ENCODE data around the gene FAM156A. TPM values are rescaled to one million over a fixed set of nuclear protein-coding genes. Genes with fewer than 3 reads are reported as not detected.
"Not testable (repeated sequence)": the region's sequence is repeated elsewhere in the genome, so short reads cannot be mapped to it uniquely, and the experiment has no call there.

Gene FAM156A
- 10 to 100 TPM; 14.9 to 89.4 (median 32.9) TPM for total RNA-seq

GRCh38 chrX:52958113-52958959, at the start of gene FAM156A:
TSS of gene FAM156A (minus strand) at chrX:52958518. CDS start at chrX:52948588, 9,930 bp downstream.
- WGBS, 2 donors: no CpG with 5 or more reads among the region's 91 CpGs
- H3K27ac ChIP-seq; H3K4me3 ChIP-seq; H3K36me3 ChIP-seq; H3K4me1 ChIP-seq; H3K27me3 ChIP-seq; DNase-seq (ENCODE audit: low spot score in 2 of 2); H3K9me3 ChIP-seq: not testable (repeated sequence)

DNA sequence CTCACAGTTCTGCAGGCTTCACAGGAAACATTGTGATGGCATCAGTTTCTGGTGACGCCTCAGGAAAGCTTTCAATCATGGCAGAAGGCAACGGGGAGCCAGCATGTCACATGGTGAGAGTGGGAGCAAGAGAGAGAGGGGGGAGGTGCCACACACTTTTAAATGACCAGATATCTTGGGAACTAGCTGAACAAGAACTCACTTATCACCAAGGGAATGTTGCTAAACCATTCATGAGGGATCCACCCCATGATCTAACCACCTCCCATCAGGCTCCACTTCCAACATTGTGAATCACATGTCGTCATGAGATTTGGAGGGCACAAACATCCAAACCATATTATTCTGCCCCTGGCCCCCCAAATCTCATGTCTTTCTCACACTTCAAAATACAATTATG, 47.0 kb upstream of the FAM156A start:
- Histone ChIP-seq H3K27me3 (peaks cover 0 to 33% of the 10 kb centered on the region in 2 donors), H3K4me1 (peaks cover 0 to 4% (median 0%) of the 10 kb centered on the region in 4 donors), H3K27ac (no peak overlapping the region), H3K36me3 (no peaks in the 10 kb centered on the region), H3K9me3 (peaks cover 0 to 3% (median 0%) of the 10 kb centered on the region in 4 donors), H3K4me3 (no peak overlapping the region)
- DNase-seq (ENCODE audit: low spot score in 2 of 2): no peak
- WGBS, 2 donors: 25 to 31% methylated on average over 3 of the region's 3 CpGs
- TF ChIP-seq EP300 (IDR thresholded peaks at IDR 0.05) (no peak), POLR2A (IDR thresholded peaks at IDR 0.05) (no peak)
- TF ChIP-seq, protein P1, sequence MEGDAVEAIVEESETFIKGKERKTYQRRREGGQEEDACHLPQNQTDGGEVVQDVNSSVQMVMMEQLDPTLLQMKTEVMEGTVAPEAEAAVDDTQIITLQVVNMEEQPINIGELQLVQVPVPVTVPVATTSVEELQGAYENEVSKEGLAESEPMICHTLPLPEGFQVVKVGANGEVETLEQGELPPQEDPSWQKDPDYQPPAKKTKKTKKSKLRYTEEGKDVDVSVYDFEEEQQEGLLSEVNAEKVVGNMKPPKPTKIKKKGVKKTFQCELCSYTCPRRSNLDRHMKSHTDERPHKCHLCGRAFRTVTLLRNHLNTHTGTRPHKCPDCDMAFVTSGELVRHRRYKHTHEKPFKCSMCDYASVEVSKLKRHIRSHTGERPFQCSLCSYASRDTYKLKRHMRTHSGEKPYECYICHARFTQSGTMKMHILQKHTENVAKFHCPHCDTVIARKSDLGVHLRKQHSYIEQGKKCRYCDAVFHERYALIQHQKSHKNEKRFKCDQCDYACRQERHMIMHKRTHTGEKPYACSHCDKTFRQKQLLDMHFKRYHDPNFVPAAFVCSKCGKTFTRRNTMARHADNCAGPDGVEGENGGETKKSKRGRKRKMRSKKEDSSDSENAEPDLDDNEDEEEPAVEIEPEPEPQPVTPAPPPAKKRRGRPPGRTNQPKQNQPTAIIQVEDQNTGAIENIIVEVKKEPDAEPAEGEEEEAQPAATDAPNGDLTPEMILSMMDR (IDR thresholded peaks at IDR 0.05): no peak

DNA sequence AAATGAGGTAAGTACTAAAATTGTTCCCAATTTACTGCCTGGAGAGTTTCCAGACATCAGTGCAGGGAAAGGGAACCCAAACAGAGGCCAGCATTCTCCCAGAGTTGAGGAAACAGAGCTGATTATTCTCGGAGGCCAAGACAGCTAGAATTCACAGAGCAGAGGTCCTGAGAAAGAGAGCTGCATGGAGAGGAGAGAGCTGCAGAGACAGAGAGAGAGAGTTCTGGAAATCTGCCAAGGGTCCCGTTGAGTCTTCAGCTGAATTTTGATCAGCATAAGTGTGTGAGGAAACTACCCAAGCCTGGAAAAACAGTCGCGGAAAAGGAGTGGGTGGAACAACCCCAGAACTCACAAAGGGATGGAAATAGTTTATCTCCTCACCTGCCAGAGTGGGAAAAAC, 46.5 kb upstream of the FAM156A start:
- H3K9me3 ChIP-seq: peaks cover 0 to 3% (median 0%) of the 10 kb centered on the region in 4 donors
- 0 to 26% methylated on average over 4 of the region's 4 CpGs for WGBS, 2 donors
- H3K36me3 ChIP-seq: no peaks in the 10 kb centered on the region
- H3K4me3 ChIP-seq: no peak overlapping the region
- peaks cover 0 to 4% (median 0%) of the 10 kb centered on the region in 4 donors for H3K4me1 ChIP-seq
- no peak for DNase-seq (ENCODE audit: low spot score in 2 of 2)
- peaks cover 0 to 38% of the 10 kb centered on the region in 2 donors for H3K27me3 ChIP-seq
- H3K27ac ChIP-seq: no peak overlapping the region
- TF ChIP-seq, protein P1 (IDR thresholded peaks at IDR 0.05): no peak
- TF ChIP-seq POLR2A (IDR thresholded peaks at IDR 0.05) (no peak), EP300 (IDR thresholded peaks at IDR 0.05) (no peak)

GRCh38 chrX:53004038-53004437, 45.7 kb upstream of the FAM156A start:
- H3K27me3 ChIP-seq: peaks cover 0 to 46% of the 10 kb centered on the region in 2 donors
- no peaks in the 10 kb centered on the region for H3K36me3 ChIP-seq
- TF ChIP-seq EP300 (IDR thresholded peaks at IDR 0.05) (no peak), POLR2A (IDR thresholded peaks at IDR 0.05) (no peak)
- TF ChIP-seq, protein P1 (IDR thresholded peaks at IDR 0.05): no peak
- H3K9me3 ChIP-seq: peaks cover 0 to under 1% (median 0%) of the 10 kb centered on the region in 4 donors
- no peak for DNase-seq (ENCODE audit: low spot score in 2 of 2)
- no peak overlapping the region for H3K4me3 ChIP-seq
- 45 to 50% methylated on average over 4 of the region's 4 CpGs for WGBS, 2 donors
- H3K27ac ChIP-seq: no peak overlapping the region
- H3K4me1 ChIP-seq: peaks cover 0 to 4% (median 0%) of the 10 kb centered on the region in 4 donors

DNA sequence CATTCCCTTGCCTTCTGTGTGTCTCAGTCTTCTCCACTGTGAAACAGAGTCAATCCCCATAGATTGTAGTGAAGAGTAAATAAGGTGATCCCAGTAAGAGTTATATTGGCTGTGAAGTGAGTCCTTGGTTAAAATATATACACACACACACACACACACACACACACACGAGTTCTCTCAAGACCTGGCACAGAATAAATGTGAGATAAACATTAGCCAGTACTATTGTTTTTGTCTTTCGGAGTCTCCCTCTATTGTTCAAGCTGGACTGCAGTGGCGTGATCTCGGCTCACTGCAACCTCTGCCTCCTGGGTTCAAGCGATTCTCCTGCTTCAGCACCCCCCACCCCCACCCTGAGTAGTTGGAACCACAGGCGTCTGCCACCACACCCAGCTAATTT, 44.8 kb upstream of the FAM156A start:
- Histone ChIP-seq H3K4me3 (no peak overlapping the region), H3K27me3 (peaks cover 0 to 46% of the 10 kb centered on the region in 2 donors), H3K36me3 (no peaks in the 10 kb centered on the region), H3K9me3 (no peaks in the 10 kb centered on the region), H3K27ac (no peak overlapping the region), H3K4me1 (peaks cover 0 to 4% (median 0%) of the 10 kb centered on the region in 4 donors)
- WGBS, 2 donors: 52 to 53% methylated on average over 5 to 6 of the region's 6 CpGs
- TF ChIP-seq, protein P1 (IDR thresholded peaks at IDR 0.05): no peak
- no peak for TF ChIP-seq EP300 (IDR thresholded peaks at IDR 0.05)
- no peak for TF ChIP-seq POLR2A (IDR thresholded peaks at IDR 0.05)
- DNase-seq (ENCODE audit: low spot score in 2 of 2): no peak

All from tibial nerve (tissue), 4 donors.